ENCODE data around the gene EPGN.
"Not testable (repeated sequence)": the region's sequence is repeated elsewhere in the genome, so short reads cannot be mapped to it uniquely, and the experiment has no call there.

The EPGN gene

DNA sequence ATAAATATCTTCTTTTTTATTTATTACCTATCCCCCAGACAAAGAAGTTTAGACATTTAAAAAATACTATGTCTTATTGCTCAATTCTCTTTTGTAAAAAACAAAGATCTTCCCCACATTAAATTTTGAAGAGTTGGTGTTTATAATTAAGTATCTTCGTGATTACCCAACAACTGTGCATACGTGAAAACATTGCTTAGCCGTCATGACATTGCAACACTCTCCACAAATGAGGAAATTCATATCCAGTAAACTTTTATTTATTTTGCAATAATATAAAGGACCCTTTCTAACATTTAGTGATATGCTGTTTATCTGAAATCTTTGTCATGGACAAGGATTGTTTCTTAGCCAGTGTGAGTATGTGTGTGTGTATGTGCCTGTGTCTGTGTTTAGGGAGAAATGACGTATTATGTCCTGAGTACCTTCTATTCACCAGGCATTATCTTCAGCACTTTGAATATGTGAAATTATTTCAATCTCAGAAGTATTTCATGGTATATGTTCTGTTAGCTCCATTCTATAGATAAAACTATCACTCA, 30.6 kb downstream of the EPGN start:
- no peak for DNase-seq (ENCODE audit: extremely low read depth, insufficient read length)
- H3K36me3 ChIP-seq (ENCODE audit: control insufficient read depth, insufficient read depth, low read length): no peaks in the 10 kb centered on the region
- no peaks in the 10 kb centered on the region for H3K27me3 ChIP-seq (replicated peaks; ENCODE audit: control insufficient read depth, insufficient read depth, low read length)
- TF ChIP-seq, protein P1, sequence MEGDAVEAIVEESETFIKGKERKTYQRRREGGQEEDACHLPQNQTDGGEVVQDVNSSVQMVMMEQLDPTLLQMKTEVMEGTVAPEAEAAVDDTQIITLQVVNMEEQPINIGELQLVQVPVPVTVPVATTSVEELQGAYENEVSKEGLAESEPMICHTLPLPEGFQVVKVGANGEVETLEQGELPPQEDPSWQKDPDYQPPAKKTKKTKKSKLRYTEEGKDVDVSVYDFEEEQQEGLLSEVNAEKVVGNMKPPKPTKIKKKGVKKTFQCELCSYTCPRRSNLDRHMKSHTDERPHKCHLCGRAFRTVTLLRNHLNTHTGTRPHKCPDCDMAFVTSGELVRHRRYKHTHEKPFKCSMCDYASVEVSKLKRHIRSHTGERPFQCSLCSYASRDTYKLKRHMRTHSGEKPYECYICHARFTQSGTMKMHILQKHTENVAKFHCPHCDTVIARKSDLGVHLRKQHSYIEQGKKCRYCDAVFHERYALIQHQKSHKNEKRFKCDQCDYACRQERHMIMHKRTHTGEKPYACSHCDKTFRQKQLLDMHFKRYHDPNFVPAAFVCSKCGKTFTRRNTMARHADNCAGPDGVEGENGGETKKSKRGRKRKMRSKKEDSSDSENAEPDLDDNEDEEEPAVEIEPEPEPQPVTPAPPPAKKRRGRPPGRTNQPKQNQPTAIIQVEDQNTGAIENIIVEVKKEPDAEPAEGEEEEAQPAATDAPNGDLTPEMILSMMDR (IDR thresholded peaks at IDR 0.05; ENCODE audit: insufficient read depth, low read length, poor library complexity, severe bottlenecking): no peak
- H3K4me3 ChIP-seq (replicated peaks; ENCODE audit: low read depth, low read length): no peak overlapping the region

GRCh38 chr4:74339501-74339900, 31.2 kb downstream of the EPGN start:
- no peak for DNase-seq (ENCODE audit: extremely low read depth, insufficient read length)
- Histone ChIP-seq H3K27me3 (replicated peaks; ENCODE audit: control insufficient read depth, insufficient read depth, low read length) (no peaks in the 10 kb centered on the region), H3K36me3 (ENCODE audit: control insufficient read depth, insufficient read depth, low read length) (no peaks in the 10 kb centered on the region), H3K4me3 (replicated peaks; ENCODE audit: low read depth, low read length) (no peak overlapping the region)
- TF ChIP-seq, protein P1 (IDR thresholded peaks at IDR 0.05; ENCODE audit: insufficient read depth, low read length, poor library complexity, severe bottlenecking): no peak

DNA sequence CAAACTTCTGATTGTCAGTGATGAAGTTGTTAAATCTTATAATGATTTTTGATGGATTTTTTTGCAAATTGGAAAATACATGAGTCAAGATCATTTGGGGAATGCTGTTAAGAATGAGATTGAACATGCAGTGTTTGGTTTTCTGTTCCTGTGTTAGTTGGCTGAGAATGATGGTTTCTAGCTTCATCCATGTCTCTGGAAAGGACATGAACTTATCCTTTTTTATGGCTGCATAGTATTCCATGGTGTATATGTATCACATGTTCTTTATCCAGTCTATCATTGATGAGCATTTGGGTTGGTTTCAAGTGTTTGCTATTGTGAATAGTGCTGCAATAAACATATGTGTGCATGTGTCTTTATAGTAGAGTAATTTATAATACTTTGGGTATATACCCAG, 32.2 kb downstream of the EPGN start:
- H3K27me3 ChIP-seq (replicated peaks; ENCODE audit: control insufficient read depth, insufficient read depth, low read length); H3K4me3 ChIP-seq (replicated peaks; ENCODE audit: low read depth, low read length); DNase-seq (ENCODE audit: extremely low read depth, insufficient read length); H3K36me3 ChIP-seq (ENCODE audit: control insufficient read depth, insufficient read depth, low read length): not testable (repeated sequence)

- no peak overlapping the region for H3K4me3 ChIP-seq (replicated peaks; ENCODE audit: low read depth, low read length)
- DNase-seq (ENCODE audit: extremely low read depth, insufficient read length): no peak
- no peaks in the 10 kb centered on the region for H3K27me3 ChIP-seq (replicated peaks; ENCODE audit: control insufficient read depth, insufficient read depth, low read length)
- no peaks in the 10 kb centered on the region for H3K36me3 ChIP-seq (ENCODE audit: control insufficient read depth, insufficient read depth, low read length)
- TF ChIP-seq, protein P1 (IDR thresholded peaks at IDR 0.05; ENCODE audit: insufficient read depth, low read length, poor library complexity, severe bottlenecking): no peak
Measured at GRCh38 chr4:74344031-74344430, 35.8 kb downstream of the EPGN start.

DNA sequence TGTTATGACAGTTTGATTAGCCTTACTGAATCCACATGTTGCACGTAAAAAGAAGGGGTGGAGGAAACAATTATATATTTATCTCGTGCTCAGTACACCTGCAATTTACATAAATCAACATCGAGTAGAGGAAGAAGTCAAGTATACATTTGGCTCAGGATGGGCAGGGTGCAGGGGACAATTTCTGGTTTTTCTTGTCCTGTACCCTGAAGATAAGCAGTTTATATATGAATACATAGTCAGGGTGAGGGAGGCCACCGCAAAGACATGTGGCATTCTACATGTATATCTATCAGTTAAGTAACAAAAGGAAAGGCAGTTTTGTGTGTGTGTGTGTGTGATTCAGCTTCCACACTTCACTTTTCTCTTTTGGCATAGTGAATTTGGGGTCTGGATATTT, 45.6 kb downstream of the EPGN start:
- no peak for DNase-seq (ENCODE audit: extremely low read depth, insufficient read length)

GRCh38 chr4:74357965-74358364, 49.7 kb downstream of the EPGN start:
- no peaks in the 10 kb centered on the region for H3K27me3 ChIP-seq (replicated peaks; ENCODE audit: control insufficient read depth, insufficient read depth, low read length)
- no peak overlapping the region for H3K4me3 ChIP-seq (replicated peaks; ENCODE audit: low read depth, low read length)
- no peak for DNase-seq (ENCODE audit: extremely low read depth, insufficient read length)
- TF ChIP-seq, protein P1 (IDR thresholded peaks at IDR 0.05; ENCODE audit: insufficient read depth, low read length, poor library complexity, severe bottlenecking): no peak
- H3K36me3 ChIP-seq (ENCODE audit: control insufficient read depth, insufficient read depth, low read length): no peaks in the 10 kb centered on the region

More for the DNA sequence above, 45.6 kb downstream of the EPGN start:
- TF ChIP-seq, protein P1 (IDR thresholded peaks at IDR 0.05; ENCODE audit: insufficient read depth, low read length, poor library complexity, severe bottlenecking): no peak
- no peaks in the 10 kb centered on the region for H3K27me3 ChIP-seq (replicated peaks; ENCODE audit: control insufficient read depth, insufficient read depth, low read length)
- no peaks in the 10 kb centered on the region for H3K36me3 ChIP-seq (ENCODE audit: control insufficient read depth, insufficient read depth, low read length)
- H3K4me3 ChIP-seq (replicated peaks; ENCODE audit: low read depth, low read length): no peak overlapping the region
